MV-4-11 (cell line): ENCODE data around the gene DAGLB.
"Not testable (repeated sequence)": the region's sequence is repeated elsewhere in the genome, so short reads cannot be mapped to it uniquely, and the experiment has no call there.

Experiments
- DNase-seq: peaks from one replicate; lab custom pipeline; 2025; lab: John Stamatoyannopoulos, UW

Gene DAGLB

GRCh38 chr7:6447581-6448199, at the start of gene DAGLB:
DAGLB (minus strand) TSS chr7:6447954; CDS start chr7:6447842, 112 bp downstream.
- peak; percentile 86 for DNase-seq

- no peak for DNase-seq
Observed at GRCh38 chr7:6497637-6497905, 49.8 kb upstream of the DAGLB start.

DNA sequence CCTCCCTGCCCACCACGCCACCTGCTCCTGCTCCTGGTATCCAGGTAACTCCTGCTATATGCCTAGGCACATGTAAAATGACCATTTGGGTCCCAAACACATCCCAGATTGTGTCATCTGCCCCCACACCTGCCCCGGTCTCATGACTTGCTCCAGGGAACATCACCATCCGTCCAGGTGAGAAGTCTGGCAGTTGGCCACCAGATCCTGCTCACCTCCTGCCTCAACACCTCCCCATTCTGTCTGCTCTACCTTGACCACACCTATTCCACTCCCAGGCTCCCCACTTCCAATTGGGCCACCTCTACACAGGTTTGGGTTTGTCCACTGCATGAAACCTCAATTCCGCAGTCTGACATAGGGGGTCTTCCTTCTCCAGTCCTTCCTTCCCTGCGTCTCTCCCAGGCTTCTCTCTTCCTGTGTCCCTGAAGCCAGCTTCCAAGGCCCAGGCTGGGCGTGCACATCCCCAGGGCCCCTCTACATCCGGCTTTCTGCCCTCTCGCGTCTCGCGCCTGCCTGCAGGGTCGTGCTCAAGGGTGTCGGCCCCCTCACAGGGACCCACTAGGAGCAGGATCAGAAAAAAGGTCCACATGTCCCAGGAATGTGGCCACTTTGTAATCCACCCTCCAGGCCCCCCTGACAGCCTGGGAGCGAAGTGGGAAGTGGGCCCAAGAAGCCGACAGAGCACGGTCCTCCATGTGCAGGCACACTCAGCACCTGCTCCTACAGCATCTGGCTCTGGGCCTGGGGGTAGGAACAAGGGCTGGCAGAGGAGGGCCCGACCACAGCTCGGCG, 49.3 kb upstream of the DAGLB start:
- no peak for DNase-seq

- no peak for DNase-seq
Observed at GRCh38 chr7:6495597-6496262, 48.0 kb upstream of the DAGLB start.

DNA sequence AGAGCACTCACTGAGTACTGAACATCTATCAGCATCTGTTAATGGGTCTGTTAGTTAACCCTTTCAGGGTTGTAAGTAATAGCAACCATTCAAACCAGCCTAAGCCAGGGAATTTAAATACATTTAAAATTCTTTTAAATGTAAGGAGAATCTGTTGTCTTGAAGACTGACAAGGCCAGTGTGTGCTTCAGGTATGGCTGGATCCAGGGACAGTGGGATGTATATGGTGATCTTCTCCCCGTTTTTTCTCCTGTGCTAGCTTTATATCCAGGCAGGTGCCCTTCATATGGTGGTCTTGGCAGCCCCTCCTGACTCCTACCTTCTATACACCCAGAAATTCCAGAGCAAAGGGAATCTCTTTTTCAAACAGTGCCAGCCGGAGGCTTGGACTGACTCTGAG, 46.6 kb upstream of the DAGLB start:
- DNase-seq, result no peak

GRCh38 chr7:6491194-6491593, 43.4 kb upstream of the DAGLB start:
- DNase-seq, result no peak

DNA sequence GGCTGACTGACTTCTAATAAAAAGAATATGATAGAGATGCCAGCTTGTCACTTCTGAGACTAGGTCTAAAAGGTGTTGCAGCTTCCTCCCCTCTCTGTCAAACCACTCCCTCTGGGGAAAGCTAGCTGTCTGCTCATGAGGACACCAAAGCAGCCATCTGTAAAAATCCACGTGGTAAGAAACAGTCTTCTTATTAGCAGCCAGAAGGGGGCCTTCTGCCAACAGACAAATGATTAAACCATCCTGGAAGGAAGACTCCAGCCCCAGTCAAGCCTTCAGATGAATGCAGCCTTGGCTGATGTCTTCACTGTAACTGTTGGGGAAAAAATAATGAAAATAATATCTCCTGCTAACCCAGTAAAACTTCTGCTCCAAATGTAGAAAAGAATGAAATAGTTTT, 41.9 kb upstream of the DAGLB start:
- no peak for DNase-seq

- no peak for DNase-seq
Observed at GRCh38 chr7:6487184-6487545, 39.4 kb upstream of the DAGLB start.

- no peak for DNase-seq
Observed at GRCh38 chr7:6486438-6487183, 38.9 kb upstream of the DAGLB start.

DNA sequence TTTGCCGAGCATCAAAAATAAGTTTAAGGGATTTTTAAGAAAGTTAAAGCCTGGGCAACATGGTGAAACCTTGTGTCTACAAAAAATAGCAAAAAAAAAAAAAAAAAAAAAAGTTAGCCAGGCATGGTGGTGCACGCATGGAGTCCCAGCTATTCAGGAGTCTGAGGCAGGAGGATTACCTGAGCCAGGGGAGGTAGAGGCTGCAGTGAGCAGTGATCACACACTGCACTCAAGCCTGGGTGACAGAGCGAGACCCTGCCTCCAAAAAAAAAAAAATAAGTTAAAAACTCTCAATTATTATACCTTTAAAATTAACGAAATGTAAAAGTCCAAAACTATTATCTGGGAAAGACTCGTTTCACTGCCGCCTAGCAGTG, 35.0 kb upstream of the DAGLB start:
- DNase-seq, result no peak

DNA sequence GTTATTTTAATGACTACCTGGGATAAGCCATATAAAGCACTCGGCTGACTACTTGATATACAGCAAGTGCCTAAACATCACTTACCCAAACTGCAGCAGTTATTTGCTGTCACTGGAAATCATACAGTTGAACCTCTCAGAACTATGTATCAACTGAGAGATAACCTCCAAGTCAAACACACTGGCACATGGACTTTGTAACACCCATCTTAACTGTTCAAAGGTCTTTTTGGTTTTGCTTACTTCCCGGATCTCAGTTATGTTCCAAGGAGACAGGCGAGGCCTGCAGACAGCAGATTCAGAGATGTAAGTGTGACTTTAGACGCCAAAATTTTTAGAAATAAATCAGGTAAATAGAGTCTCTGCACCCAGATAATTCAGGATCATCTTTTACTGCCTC, 34.6 kb upstream of the DAGLB start:
- DNase-seq, result no peak

GRCh38 chr7:6481445-6481844, 33.7 kb upstream of the DAGLB start:
- no peak for DNase-seq

DNA sequence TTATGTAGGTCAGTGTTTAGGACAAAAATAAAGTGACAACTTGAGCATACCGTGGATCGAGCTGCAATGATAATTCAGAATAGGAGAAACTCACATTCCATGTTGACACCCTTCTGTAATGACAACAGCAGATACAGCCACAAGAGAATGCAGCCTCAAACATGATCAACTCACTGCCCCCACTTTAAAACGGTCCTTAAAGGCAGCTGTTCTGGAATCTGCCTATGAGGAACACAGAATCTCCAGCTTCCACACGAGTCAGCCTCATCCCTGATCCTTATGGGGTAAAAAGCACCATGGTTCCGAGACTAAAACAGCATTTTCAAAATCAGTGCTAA, 32.5 kb upstream of the DAGLB start:
- DNase-seq, result no peak

DNA sequence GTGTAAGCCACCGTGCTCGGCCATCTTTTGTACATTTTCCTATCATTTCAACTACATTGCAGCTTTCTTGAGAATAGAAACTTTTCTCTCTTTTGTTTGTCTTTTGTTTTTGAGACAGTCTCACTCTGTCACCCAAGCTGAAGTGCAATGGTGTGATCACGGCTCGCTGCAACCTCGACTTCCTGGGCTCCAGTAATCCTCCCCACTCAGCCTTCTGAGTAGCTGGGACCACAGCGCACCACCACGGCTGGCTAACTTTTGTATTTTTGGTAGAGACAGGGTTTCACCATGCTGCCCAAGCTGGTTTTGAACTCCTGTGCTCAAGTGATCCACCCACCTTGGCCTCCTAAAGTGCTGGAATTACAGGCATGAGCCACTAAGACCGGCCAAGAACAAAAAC, 31.3 kb upstream of the DAGLB start:
- DNase-seq, result peak; percentile 25

DNA sequence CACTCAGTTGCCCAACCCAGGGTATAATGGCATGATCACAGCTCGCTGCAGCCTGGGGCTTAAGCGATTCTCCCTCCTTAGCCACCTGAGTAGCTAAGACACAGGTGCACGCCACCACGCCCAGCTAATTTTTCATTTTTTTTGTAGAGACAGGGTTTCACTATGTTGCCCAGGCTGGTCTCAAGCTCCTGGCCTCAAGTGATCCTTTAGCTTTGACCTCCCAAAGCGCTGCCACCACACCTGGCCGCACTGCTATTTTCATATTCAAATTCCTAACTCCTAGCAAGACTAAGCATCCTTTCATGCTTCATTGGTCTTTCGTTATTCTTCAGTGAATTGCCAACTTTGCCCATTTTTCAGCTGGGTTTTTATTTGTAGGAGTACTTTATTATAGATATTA, 30.4 kb upstream of the DAGLB start:
- DNase-seq, result no peak

DNA sequence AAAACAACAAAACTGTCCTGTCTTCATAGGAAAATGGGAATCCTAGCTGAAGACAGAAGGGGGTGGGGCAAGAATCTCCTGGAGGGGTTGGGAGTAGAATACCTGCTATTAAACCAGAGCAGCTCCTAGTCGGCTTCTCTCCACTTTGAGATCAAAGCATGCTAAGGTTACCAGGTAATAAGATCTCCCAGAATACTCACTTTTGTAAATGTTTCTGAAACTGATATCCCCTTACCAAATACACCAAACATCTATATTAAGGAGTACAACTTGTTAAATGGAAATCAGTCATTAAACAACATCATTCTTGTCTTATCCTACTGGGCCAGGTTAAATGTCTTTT, 29.5 kb upstream of the DAGLB start:
- DNase-seq, result no peak

GRCh38 chr7:6476596-6477317, 29.0 kb upstream of the DAGLB start:
- peak; percentile 39 for DNase-seq

GRCh38 chr7:6475433-6476186, 27.9 kb upstream of the DAGLB start:
- no peak for DNase-seq

GRCh38 chr7:6465862-6466261, 18.1 kb upstream of the DAGLB start:
- no peak for DNase-seq

DNA sequence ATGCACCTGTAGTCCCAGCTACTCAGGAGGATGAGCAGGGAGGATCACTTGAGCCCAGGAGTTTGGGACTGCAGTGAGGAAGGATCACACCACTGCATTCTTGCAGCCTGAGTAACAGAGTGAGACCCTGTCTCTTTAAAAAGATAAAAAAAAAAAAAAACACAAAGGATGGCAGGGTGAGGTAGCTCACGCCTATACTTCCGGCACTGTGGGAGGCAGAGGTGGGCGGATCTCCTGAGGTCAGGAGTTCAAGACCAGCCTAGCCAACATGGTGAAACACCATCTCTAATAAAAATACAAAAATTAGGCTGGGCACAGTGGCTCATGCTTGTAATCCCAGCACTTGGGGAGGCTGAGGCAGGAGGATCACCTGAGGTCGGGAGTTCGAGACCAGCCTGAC, 15.9 kb upstream of the DAGLB start:
- not testable (repeated sequence) for DNase-seq

GRCh38 chr7:6461946-6462550, 14.3 kb upstream of the DAGLB start:
- no peak for DNase-seq
